Jurkat, Clone E6-1 (cell line): ENCODE data around the gene CDKL4.
"Not testable (repeated sequence)": the region's sequence is repeated elsewhere in the genome, so short reads cannot be mapped to it uniquely, and the experiment has no call there.

Experiments
- DNase-seq: peaks from one replicate; pipeline ENCODE4 v3.0.0-alpha.2; 2011; ENCODE audit warnings: low read depth, low spot score
- H3K4me3 ChIP-seq: 2 replicates; pipeline ENCODE4 v1.5.1; 2011; ENCODE audit warnings: mild to moderate bottlenecking, low read length, control low read depth, moderate library complexity

The CDKL4 gene

GRCh38 chr2:39188960-39189494 lies 54.7 kb downstream of the CDKL4 start:
- no peak for DNase-seq
- no peak overlapping the region for H3K4me3 ChIP-seq

GRCh38 chr2:39183673-39184072 lies 60.1 kb downstream of the CDKL4 start:
- DNase-seq = no peak
- no peak overlapping the region for H3K4me3 ChIP-seq

- H3K4me3 ChIP-seq = no peak overlapping the region
- DNase-seq = no peak
These were observed 62.5 kb downstream of the CDKL4 start for GRCh38 chr2:39181297-39181696.

DNA sequence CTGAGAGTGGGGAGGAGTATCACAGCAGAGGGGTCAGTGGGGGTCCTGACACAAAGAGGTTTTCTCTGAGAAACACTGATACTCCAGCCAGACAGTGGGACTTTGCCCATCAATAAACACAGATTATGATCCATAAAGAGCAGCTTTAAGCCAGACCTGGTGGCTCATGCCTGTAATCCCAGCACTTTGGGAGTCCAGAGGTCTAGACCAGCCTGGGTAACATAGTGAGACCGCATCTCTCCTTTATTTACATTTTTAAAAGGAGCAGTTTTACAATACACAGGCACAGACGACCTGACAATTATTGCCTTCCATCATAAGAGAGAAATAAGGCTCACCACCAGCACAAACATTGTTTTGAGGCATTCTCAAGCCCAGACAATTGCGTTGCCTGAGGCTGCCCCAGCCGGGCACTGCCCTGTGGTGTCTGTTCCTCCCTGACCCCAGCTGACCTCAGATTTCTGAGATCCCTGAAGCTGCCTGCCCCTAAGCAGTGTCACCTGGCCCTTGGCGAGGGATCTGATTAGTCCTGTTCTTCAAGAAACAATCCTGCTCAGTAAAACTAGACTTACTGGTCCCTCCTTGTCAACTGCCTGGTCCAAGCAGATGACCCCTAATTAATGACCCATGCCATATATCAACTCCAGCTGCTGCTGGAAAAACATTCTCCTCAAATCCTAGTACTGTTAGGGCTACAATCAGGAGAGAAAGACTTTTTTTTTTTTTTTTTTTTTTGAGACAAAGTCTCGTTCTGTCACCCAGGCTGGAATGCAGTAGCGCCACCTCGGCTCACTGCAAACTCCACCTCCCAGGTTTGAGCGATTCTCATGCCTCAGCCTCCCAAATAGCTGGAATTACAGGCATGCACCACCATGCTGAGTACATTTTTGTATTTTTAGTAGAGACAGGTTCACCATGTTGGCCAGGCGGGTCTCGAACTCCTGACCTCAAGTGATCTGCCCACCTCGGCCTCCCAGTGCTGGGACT lies 63.5 kb downstream of the CDKL4 start:
- DNase-seq = no peak
- H3K4me3 ChIP-seq = no peak overlapping the region

DNA sequence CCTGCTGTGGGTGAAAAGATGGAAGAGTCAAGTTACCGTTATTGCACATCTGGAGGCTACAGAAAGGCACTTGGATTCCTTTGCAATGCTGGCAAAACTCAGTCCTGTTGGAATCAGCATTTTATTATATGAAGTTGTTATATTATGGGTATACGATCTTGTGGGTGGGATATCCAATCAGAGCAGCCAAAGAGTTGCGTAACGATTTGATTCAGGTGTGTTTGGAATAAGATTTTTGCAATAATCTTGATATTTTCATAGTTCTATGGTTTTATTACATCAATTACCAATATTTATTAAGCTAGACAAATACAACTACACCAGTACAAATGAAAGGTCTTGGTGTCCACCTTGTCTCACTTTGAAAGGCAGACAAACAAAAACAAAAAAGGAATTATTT lies 65.0 kb downstream of the CDKL4 start:
- H3K4me3 ChIP-seq = no peak overlapping the region
- DNase-seq = no peak

- H3K4me3 ChIP-seq = no peak overlapping the region
- no peak for DNase-seq
These were observed 66.8 kb downstream of the CDKL4 start for GRCh38 chr2:39176997-39177396.

DNA sequence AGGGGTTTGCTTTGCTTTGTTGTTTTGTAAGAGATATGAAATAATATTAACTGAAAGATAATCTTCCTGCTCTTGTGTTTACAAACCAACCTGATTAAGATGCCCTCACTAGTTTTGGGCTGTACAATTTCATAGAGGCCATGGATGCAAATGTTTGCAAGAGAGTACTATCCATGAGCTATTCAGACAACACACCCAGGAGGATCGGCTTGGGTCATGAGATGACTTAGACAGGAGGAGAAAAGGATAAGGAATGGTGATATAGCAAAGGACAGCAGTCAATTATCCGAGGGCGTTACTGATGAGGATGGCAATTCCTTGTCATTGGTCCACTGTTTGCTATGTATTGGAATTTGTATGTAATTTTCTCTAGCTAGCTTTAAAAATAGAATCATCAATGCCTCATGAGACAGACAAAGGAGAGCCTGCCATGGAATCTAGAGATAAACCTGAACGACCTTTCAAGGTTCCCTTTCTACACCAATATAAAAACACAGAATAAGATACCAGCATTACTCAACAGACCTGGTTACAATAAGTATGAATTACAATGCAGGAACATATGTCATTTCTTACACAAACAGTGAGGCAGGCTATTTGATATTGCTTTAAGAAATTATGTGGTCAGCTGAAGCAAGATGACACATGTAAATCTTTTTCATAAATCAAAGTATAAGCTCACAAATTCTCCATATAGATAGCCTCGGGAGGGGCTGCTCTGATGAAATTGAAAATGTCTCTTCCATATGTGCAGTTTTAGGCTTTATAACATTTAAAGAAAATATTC lies 68.6 kb downstream of the CDKL4 start:
- no peak for DNase-seq
- no peak overlapping the region for H3K4me3 ChIP-seq

GRCh38 chr2:39174022-39174421 lies 69.7 kb downstream of the CDKL4 start:
- H3K4me3 ChIP-seq = no peak overlapping the region
- no peak for DNase-seq

DNA sequence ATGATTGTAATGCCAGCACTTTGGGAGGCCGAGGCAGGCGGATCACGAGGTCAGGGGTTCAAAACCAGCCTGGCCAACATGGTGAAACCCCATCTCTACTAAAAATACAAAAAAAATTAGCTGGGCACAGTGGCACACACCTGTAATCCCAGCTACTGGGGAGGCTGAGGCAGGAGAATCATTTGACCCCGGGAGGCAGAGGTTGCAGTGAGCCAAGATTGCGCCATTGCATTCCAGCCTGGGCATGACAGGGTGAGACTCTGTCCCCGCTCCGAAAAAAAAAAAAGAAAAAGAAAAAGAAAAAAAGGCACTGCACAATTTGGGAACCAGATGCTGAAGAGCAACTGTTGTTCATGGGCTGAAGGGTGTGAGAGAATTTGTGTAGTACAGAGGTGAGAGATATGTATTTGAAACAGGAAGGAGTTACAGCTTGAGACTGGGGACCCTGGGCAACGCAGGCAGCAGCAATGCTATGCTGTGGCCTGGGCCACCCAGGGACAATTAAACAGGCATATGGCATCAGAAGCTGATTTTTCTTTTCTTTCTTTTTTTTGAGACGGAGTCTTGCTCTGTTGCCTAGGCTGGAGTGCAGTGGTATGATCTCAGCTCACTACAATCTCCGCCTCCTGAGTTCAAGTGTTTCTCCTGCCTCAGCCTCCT lies 71.6 kb downstream of the CDKL4 start:
- not testable (repeated sequence) for H3K4me3 ChIP-seq, DNase-seq

DNA sequence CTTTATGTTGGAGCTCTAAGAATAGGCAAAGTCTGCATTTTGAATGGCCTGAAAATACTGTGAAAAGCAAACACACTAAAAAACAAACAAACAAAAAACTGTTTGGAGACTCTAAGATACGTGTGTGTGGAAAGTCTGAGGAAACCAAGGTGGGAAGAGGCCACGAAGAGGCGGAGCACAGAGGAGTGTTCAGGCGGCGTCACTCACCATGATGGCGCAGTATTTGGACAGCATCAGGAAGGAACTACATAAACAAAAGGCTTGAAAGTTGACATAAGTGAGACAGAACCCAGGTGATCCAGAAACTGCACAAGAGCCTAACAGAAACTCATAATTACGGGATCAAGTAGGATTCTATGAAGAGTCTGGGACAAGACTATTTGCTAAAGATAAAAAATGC lies 72.1 kb downstream of the CDKL4 start:
- no peak for DNase-seq
- no peak overlapping the region for H3K4me3 ChIP-seq

DNA sequence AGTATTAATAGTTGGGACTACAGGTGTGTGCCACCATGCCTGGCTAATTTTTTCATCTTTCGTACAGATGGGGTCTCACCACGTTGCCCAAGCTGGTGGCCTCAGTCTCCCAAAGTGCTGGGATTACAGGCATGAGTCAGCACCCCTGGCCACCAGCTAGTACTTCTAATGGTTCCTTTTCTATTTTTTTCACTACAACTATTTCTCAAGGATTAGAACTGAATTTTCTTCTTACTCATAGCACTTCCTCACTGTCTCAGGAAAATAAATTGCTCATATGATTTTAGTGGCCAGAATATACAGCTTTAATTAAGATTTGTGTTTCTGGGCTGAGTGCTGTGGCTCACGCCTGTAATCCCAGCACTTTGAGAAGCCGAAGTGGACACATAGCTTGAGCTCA lies 79.7 kb downstream of the CDKL4 start:
- H3K4me3 ChIP-seq = no peak overlapping the region
- DNase-seq = no peak

DNA sequence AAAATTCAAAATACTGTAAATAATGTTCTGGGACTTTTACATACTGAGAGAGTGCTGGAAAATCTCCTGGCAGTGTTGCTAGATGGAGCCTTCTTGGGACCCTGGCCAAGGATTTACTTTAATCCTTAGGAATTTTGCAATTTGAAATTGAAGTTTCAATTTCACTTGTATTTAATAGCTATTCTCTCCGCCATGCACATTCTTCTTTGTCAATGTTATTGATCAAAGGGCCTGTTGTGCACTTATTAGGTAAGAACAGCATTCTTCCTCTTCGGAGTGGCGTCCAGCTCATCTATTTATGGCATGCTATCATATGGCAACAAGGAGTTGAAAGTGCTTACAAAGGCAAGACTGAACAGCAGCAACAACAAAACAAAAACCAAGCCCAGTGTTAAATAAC lies 82.8 kb downstream of the CDKL4 start:
- no peak for DNase-seq
- H3K4me3 ChIP-seq = no peak overlapping the region

DNA sequence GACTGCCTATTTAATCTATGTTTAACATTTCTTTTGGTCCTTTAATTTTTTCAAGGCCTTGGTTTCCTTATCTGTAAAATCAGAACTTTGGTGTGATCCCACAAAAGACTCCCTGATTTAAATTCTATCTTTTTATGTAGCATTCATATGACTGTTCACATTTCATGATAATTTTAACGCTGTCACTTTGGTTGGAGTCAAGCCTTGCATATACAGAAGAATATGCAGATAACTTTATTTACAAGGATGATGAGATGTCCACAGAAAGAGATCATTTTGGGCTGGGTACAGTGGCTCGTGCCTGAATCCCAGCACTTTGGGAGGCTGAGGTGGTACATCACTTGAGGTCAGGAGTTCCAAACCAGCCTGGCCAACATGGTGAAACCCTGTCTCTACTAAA lies 84.5 kb downstream of the CDKL4 start:
- no peak overlapping the region for H3K4me3 ChIP-seq
- no peak for DNase-seq

GRCh38 chr2:39158351-39158750 lies 85.4 kb downstream of the CDKL4 start:
- DNase-seq = no peak

DNA sequence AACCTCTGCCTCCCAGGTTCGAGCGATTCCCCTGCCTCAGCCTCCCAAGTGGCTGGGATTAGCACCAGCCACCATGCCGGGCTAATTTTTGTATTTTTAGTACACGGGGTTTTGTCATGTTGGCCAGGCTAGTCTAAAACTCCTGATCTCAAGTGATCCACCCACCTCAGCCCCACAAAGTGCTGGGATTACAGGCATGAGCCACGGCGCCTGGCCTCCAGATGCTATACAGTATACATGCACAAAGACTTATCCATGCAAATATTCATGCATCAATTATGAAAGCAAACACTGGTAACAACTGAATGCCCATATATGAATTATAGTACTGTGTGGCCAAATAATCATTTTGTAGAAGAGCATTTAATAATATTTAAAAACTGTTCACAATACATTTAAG lies 86.9 kb downstream of the CDKL4 start:
- DNase-seq = no peak

More at GRCh38 chr2:39158351-39158750, 85.4 kb downstream of the CDKL4 start:
- H3K4me3 ChIP-seq = no peak overlapping the region

GRCh38 chr2:39156107-39156506 lies 87.7 kb downstream of the CDKL4 start:
- no peak for DNase-seq
- H3K4me3 ChIP-seq = no peak overlapping the region

More for the DNA sequence above, 86.9 kb downstream of the CDKL4 start:
- no peak overlapping the region for H3K4me3 ChIP-seq

DNA sequence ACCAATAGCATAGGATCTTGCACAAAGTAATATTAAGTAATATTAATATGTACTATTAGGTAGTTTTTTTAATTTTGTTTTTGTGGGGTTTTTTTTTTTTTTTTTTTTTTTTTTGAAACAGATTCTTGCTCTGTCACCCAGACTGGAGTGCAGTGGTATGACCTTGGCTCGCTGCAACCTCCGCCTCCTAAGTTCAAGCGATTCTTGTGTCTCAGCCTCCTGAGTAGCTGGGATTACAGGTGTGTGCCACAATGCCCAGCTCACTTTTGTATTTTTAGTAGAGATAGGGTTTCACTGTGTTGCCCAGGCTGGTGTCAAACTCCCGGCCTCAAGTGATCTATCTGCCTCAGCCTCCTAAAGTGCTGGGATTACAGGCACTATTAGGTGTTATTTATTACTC lies 88.2 kb downstream of the CDKL4 start:
- H3K4me3 ChIP-seq, DNase-seq: not testable (repeated sequence)

DNA sequence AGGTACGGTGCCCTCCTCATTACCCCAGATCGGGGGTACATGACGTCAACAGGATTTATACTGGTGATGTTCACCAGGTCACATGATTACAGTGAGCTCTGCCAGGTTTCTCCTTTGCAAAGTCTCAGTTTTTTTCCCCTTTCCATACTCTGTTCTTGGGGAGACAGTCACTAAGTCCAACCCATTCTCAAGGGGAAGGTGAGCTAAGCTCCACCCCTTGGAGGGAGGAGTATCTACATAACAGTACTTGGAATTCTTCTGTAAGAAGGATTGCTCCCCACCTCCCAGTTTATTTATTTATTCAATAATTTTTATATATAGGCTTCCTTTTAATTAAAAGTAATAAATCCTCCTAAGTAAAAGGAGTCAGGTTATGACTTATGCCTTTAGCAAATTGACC lies 88.8 kb downstream of the CDKL4 start:
- no peak overlapping the region for H3K4me3 ChIP-seq
- no peak for DNase-seq

GRCh38 chr2:39153312-39153711 lies 90.5 kb downstream of the CDKL4 start:
- no peak overlapping the region for H3K4me3 ChIP-seq
- DNase-seq = no peak
